Osteoblast (primary cell): Measurements from ENCODE around the gene NFATC3. TPM values are rescaled to one million over a fixed set of nuclear protein-coding genes. Genes with fewer than 3 reads are reported as not detected.
"Not testable (repeated sequence)": the region's sequence is repeated elsewhere in the genome, so short reads cannot be mapped to it uniquely, and the experiment has no call there.

ENCODE experiments used
- DNase-seq: peaks from one replicate; pipeline ENCODE4 v3.0.0; 2011; ENCODE audit warnings: low spot score, mixed read lengths; ENCODE audit not compliant: insufficient read length; ENCODE audit errors: missing footprints
- H2AFZ ChIP-seq: 2 replicates; pipeline ENCODE4 v1.6.0; 2011; ENCODE audit warnings: mild to moderate bottlenecking, low read length
- H3K27ac ChIP-seq: 2 replicates; pipeline ENCODE4 v1.5.1; 2011; ENCODE audit warnings: mild to moderate bottlenecking, low read depth, low read length, moderate library complexity
- H3K27me3 ChIP-seq: 2 replicates; pipeline ENCODE4 v1.6.0; 2012; ENCODE audit warnings: mild to moderate bottlenecking, control low read depth, inconsistent platforms, low read length, moderate library complexity; ENCODE audit not compliant: insufficient read depth
- H3K36me3 ChIP-seq: 2 replicates; pipeline ENCODE4 v1.5.1; 2011; ENCODE audit warnings: mild to moderate bottlenecking, low read length, control low read depth, moderate library complexity; ENCODE audit not compliant: insufficient read depth
- H3K4me1 ChIP-seq: 2 replicates; pipeline ENCODE4 v1.5.1; 2011; ENCODE audit warnings: mild to moderate bottlenecking, low read length, control low read depth, moderate library complexity; ENCODE audit not compliant: insufficient read depth
- H3K4me2 ChIP-seq: 2 replicates; pipeline ENCODE4 v1.6.0; 2011; ENCODE audit warnings: mild to moderate bottlenecking, low read length; ENCODE audit not compliant: insufficient read depth
- H3K4me3 ChIP-seq: fragments of 200-600 bp; sonication (generic); 3 replicates; pipeline ENCODE4 v1.5.1; 2012; ENCODE audit warnings: mild to moderate bottlenecking, low read length, inconsistent platforms; ENCODE audit not compliant: insufficient read depth
- H3K79me2 ChIP-seq: 2 replicates; pipeline ENCODE4 v1.6.0; 2012; ENCODE audit warnings: mild to moderate bottlenecking, low read length, control low read depth, inconsistent platforms; ENCODE audit not compliant: insufficient read depth
- H3K9me3 ChIP-seq: 2 replicates; pipeline ENCODE4 v1.5.1; 2011; ENCODE audit warnings: low read depth, low read length, control low read depth
- H4K20me1 ChIP-seq: 2 replicates; pipeline ENCODE4 v1.6.0; 2012; ENCODE audit warnings: mild to moderate bottlenecking, low read length, control low read depth; ENCODE audit not compliant: insufficient read depth
- total RNA-seq: library from RNA; depleted of rRNA; stranded (reverse); fragments of >200 nt; gene quantifications from 2 replicates; pipeline ENCODE4 v1.2.3, GENCODE V29; 2012
- TF ChIP-seq, protein P1 (sequence below): IDR thresholded peaks from 2 replicates; pipeline ENCODE4 v1.5.1; 2011; ENCODE audit warnings: mild to moderate bottlenecking, low read depth, low read length, moderate library complexity; ENCODE audit errors: extremely low read depth

NFATC3 gene
- total RNA-seq, 1 donor, result 36.2 TPM

GRCh38 chr16:68128577-68129305, 43.6 kb downstream of the NFATC3 start:
- peaks cover 51% of the 10 kb centered on the region for H3K79me2 ChIP-seq
- no peaks in the 10 kb centered on the region for H3K9me3 ChIP-seq
- no peak for DNase-seq
- H3K4me2 ChIP-seq, result no peak overlapping the region
- H3K27ac ChIP-seq, result peak overlapping the region; percentile 43
- no peak overlapping the region for H2AFZ ChIP-seq
- H4K20me1 ChIP-seq, result peaks cover 4% of the 10 kb centered on the region
- H3K36me3 ChIP-seq, result peaks cover 4% of the 10 kb centered on the region
- TF ChIP-seq, protein P1, sequence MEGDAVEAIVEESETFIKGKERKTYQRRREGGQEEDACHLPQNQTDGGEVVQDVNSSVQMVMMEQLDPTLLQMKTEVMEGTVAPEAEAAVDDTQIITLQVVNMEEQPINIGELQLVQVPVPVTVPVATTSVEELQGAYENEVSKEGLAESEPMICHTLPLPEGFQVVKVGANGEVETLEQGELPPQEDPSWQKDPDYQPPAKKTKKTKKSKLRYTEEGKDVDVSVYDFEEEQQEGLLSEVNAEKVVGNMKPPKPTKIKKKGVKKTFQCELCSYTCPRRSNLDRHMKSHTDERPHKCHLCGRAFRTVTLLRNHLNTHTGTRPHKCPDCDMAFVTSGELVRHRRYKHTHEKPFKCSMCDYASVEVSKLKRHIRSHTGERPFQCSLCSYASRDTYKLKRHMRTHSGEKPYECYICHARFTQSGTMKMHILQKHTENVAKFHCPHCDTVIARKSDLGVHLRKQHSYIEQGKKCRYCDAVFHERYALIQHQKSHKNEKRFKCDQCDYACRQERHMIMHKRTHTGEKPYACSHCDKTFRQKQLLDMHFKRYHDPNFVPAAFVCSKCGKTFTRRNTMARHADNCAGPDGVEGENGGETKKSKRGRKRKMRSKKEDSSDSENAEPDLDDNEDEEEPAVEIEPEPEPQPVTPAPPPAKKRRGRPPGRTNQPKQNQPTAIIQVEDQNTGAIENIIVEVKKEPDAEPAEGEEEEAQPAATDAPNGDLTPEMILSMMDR, result no peak
- H3K27me3 ChIP-seq, result no peaks in the 10 kb centered on the region
- H3K4me3 ChIP-seq, result no peak overlapping the region
- H3K4me1 ChIP-seq, result peaks cover 12% of the 10 kb centered on the region

DNA sequence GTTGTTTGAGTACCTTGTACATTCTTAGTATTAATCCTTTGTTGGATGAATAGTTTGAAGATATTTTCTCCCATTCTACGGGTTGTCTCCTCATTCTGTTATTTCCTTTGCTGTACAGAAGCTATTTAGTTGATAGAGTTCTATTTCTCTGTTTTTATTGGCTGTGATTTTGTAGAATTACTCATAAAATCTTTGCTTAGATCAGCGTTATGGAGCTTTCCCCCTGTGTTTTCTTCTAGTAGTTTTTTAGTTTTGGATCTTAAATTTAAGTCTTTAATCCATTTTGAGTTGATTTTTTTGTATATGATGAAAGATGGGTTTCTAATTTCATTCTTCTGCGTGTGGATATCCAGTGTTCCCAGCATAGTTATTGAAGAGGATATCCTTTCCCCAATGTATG, 45.4 kb downstream of the NFATC3 start:
- Histone ChIP-seq H3K27ac (no peak overlapping the region), H4K20me1 (peaks cover 7% of the 10 kb centered on the region), H3K27me3 (no peaks in the 10 kb centered on the region), H3K4me1 (peaks cover 12% of the 10 kb centered on the region), H3K36me3 (peaks cover 4% of the 10 kb centered on the region), H3K4me2 (no peak overlapping the region), H3K4me3 (no peak overlapping the region), H2AFZ (no peak overlapping the region), H3K9me3 (no peaks in the 10 kb centered on the region), H3K79me2 (peaks cover 52% of the 10 kb centered on the region)
- TF ChIP-seq, protein P1, result no peak
- DNase-seq, result no peak

DNA sequence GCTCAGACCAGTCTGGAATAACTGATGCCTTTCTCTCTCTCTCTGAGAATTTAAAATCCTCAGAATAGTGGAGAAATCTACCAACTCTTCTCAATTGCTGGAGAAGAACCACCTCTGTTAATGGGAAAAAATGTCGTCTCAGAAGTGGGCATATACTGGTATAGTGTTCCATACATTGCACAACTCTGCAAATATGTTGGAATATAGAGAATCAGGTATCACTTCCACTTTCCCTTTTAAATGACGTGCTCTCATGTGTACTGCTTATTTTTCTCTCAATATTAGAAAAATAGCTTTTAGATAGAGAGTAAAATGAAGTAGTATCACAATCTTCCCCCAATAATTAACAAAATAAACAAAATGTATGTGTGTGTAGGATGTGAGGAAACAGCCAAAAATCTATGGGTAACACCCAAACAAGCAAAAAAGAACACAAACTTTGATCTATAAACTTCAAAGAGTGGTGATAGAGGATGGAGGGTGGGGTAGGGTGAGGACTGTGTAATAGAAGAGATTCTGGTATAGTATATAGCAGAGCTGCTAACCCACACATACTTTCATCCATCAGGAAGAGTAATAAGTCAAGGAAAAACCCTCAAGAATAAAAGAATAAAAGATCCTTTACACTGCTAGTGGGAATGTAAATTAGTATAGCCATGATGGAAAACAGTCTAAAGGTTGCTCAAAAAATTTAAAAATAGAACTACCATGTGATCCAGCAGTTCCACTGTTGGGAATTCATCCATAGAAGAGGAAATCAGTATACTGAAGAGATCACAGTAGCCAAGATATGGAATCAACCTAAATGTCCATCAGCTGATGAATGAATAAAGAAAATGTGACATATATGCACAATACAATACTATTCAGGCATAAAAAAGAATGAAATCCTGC, 46.9 kb downstream of the NFATC3 start:
- no peak overlapping the region for H2AFZ ChIP-seq
- H3K27ac ChIP-seq, result no peak overlapping the region
- H3K4me2 ChIP-seq, result no peak overlapping the region
- H3K79me2 ChIP-seq, result peaks cover 51% of the 10 kb centered on the region
- peak; percentile 39 for DNase-seq
- H3K4me3 ChIP-seq, result no peak overlapping the region
- no peaks in the 10 kb centered on the region for H3K9me3 ChIP-seq
- TF ChIP-seq, protein P1, result no peak
- H4K20me1 ChIP-seq, result peaks cover 7% of the 10 kb centered on the region
- H3K36me3 ChIP-seq, result peaks cover 4% of the 10 kb centered on the region
- no peaks in the 10 kb centered on the region for H3K27me3 ChIP-seq
- H3K4me1 ChIP-seq, result peaks cover 12% of the 10 kb centered on the region

GRCh38 chr16:68133000-68133399, 47.8 kb downstream of the NFATC3 start:
- H3K27ac ChIP-seq, H3K27me3 ChIP-seq, H3K36me3 ChIP-seq, H4K20me1 ChIP-seq, H3K9me3 ChIP-seq, H2AFZ ChIP-seq, DNase-seq, H3K4me2 ChIP-seq, H3K4me3 ChIP-seq: not testable (repeated sequence)
- H3K4me1 ChIP-seq, result peaks cover 12% of the 10 kb centered on the region
- H3K79me2 ChIP-seq, result peaks cover 48% of the 10 kb centered on the region
